ENCODE data around the gene CAV3.

CAV3 gene

DNA sequence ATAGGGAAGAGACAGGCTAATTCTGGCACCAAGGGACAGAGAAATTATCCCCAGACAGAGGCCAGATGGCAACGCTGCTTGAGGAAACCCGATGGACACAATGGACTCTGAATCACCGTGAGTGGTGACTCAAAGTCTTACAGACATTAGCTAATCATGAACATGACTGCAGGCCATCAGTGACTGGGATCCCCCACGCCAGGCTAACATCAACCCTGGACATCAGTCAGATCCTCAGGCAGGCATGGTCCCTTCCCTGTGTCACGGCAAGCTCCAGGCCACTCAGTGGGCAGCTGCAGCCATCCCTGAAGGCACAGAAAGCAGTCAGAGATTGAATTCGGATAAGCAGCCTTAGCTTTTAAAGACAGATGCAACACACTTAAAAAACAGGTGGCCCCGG, 59.6 kb downstream of the CAV3 start:
- DNase-seq, result no peak

DNA sequence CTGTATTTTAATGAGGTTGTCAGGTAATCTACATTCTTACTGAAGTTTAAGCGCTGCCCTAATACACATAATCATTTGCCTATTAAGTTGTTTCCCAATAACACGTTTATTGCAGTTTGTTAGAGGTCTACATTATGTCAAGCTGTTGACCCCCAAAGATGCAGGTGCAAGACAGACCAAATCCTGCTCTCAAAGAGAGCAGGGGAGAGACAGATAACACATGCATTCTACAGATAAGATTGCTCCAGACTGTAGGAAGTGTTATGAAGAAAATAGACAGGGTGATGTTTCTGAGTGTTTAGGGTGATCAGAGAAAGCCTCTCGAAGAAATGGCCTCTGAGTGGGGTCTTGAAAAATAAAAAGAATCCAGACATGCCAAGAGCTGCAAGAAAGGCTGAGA, 60.6 kb downstream of the CAV3 start:
- DNase-seq, result no peak
